ENCODE measurements around the gene SAMD1. TPM values are rescaled to one million over a fixed set of nuclear protein-coding genes. Genes with fewer than 3 reads are reported as not detected.
"Not testable (repeated sequence)": the region's sequence is repeated elsewhere in the genome, so short reads cannot be mapped to it uniquely, and the experiment has no call there.

Gene SAMD1
- total and polyA plus RNA-seq, 9 of the 15 experiments (the other 6 are each of a cell fraction or from before 2014, with no cell fraction given) = 2.9 to 96.0 (median 43.5) TPM

- TF ChIP-seq SOX6 (IDR thresholded peaks at IDR 0.05) = peak; percentile 37; the same call in 1 of the 2 replicates
- TF ChIP-seq MTA2 (IDR thresholded peaks at IDR 0.05; ENCODE audit: low read depth) = peak; percentile 45; the same call in 1 of the 2 replicates
- TF ChIP-seq CREB3 (tag; conservative IDR thresholded peaks at IDR 0.05; ENCODE audit: low read depth) = 0 out of 2 replicates have a peak, but pooled peaks have one; percentile 51
- TF ChIP-seq ARNT (IDR thresholded peaks at IDR 0.05) = peak in 1 of 2 experiments; percentile 66; a peak in 1 of 4 replicates
- TF ChIP-seq, protein P1, sequence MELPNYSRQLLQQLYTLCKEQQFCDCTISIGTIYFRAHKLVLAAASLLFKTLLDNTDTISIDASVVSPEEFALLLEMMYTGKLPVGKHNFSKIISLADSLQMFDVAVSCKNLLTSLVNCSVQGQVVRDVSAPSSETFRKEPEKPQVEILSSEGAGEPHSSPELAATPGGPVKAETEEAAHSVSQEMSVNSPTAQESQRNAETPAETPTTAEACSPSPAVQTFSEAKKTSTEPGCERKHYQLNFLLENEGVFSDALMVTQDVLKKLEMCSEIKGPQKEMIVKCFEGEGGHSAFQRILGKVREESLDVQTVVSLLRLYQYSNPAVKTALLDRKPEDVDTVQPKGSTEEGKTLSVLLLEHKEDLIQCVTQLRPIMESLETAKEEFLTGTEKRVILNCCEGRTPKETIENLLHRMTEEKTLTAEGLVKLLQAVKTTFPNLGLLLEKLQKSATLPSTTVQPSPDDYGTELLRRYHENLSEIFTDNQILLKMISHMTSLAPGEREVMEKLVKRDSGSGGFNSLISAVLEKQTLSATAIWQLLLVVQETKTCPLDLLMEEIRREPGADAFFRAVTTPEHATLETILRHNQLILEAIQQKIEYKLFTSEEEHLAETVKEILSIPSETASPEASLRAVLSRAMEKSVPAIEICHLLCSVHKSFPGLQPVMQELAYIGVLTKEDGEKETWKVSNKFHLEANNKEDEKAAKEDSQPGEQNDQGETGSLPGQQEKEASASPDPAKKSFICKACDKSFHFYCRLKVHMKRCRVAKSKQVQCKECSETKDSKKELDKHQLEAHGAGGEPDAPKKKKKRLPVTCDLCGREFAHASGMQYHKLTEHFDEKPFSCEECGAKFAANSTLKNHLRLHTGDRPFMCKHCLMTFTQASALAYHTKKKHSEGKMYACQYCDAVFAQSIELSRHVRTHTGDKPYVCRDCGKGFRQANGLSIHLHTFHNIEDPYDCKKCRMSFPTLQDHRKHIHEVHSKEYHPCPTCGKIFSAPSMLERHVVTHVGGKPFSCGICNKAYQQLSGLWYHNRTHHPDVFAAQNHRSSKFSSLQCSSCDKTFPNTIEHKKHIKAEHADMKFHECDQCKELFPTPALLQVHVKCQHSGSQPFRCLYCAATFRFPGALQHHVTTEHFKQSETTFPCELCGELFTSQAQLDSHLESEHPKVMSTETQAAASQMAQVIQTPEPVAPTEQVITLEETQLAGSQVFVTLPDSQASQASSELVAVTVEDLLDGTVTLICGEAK (IDR thresholded peaks at IDR 0.05) = peak; percentile 32; the same call in 1 of the 2 replicates
- TF ChIP-seq, protein P1 (CRISPR knock-in tag; IDR thresholded peaks at IDR 0.05) = not testable (repeated sequence)
- TF ChIP-seq MLLT1 (IDR thresholded peaks at IDR 0.05) = 0 out of 4 replicates have a peak, but pooled peaks of 1 of the 2 experiments have one; percentile 14
- 0 out of 4 replicates have a peak, but pooled peaks of 1 of the 2 experiments have one; percentile 7 for TF ChIP-seq NRF1 (conservative IDR thresholded peaks at IDR 0.05 in 1 of 2, IDR thresholded peaks at IDR 0.05 in 1 of 2)
Observed at GRCh38 chr19:14042659-14043608, 47.6 kb downstream of the SAMD1 start (continued).
